ENCODE results near the gene PIERCE2. TPM values are rescaled to one million over a fixed set of nuclear protein-coding genes. Genes with fewer than 3 reads are reported as not detected.
"Not testable (repeated sequence)": the region's sequence is repeated elsewhere in the genome, so short reads cannot be mapped to it uniquely, and the experiment has no call there.

The PIERCE2 gene
- 1 to 10 TPM; 3.1 to 4.2 (median 3.3) TPM for polyA plus RNA-seq (ENCODE audit: insufficient read depth in 1 of 5, insufficient read length in 5 of 5, low replicate concordance in 1 of 5)
- long read RNA-seq, donor 1, transcript C15orf65-201 (2 exons, 729 nt): major isoform, 9 of 9 reads
- long read RNA-seq, donor 1, partial matches to known transcripts: 0 of 9 reads
- long read RNA-seq, donor 1, other reads (novel, unspliced or antisense): 0 of 9 reads
- long read RNA-seq, donor 2, partial matches to known transcripts: 0 of 3 reads
- long read RNA-seq, donor 2, other reads (novel, unspliced or antisense): 0 of 3 reads
- long read RNA-seq, donor 3, transcript C15orf65-201 (2 exons, 729 nt): major isoform, 7 of 25 reads
- long read RNA-seq, donor 3, partial matches to known transcripts: 18 of 25 reads
- long read RNA-seq, donor 3, other reads (novel, unspliced or antisense): 0 of 25 reads
- long read RNA-seq, donor 4, partial matches to known transcripts: 21 of 23 reads
- long read RNA-seq, donor 4, other reads (novel, unspliced or antisense): 0 of 23 reads
- long read RNA-seq, donor 5, partial matches to known transcripts: 0 of 3 reads
- long read RNA-seq, donor 5, other reads (novel, unspliced or antisense): 0 of 3 reads
- long read RNA-seq, donor 6, partial matches to known transcripts: 0 of 3 reads
- long read RNA-seq, donor 6, other reads (novel, unspliced or antisense): 0 of 3 reads
- long read RNA-seq, donor 7, partial matches to known transcripts: 0 of 2 reads
- long read RNA-seq, donor 7, other reads (novel, unspliced or antisense): 0 of 2 reads
- long read RNA-seq, donor 8, partial matches to known transcripts: 0 of 1 reads
- long read RNA-seq, donor 8, other reads (novel, unspliced or antisense): 0 of 1 reads

- peak; percentile 92 to 93 for DNase-seq
Measured at GRCh38 chr15:55408012-55408928, at the start of gene PIERCE2, which contains the start of gene CCPG1. PIERCE2 (plus strand) TSS chr15:55408495; CDS start chr15:55408769, 274 bp downstream. CCPG1 (minus strand) TSS chr15:55408359; CDS start chr15:55389424, 18,935 bp downstream.

- no peak for DNase-seq
Measured at GRCh38 chr15:55360256-55360655, 48.0 kb upstream of the PIERCE2 start.

- no peak for DNase-seq
Measured at GRCh38 chr15:55361048-55361447, 47.2 kb upstream of the PIERCE2 start.

GRCh38 chr15:55362641-55363040, 45.7 kb upstream of the PIERCE2 start:
- no peak for DNase-seq

GRCh38 chr15:55366981-55367380, 41.3 kb upstream of the PIERCE2 start:
- no peak for DNase-seq

- DNase-seq: no peak
Measured at GRCh38 chr15:55372701-55373440, 35.4 kb upstream of the PIERCE2 start.

- no peak for DNase-seq
Measured at GRCh38 chr15:55379095-55379494, 29.2 kb upstream of the PIERCE2 start.

- no peak for DNase-seq
Measured at GRCh38 chr15:55381595-55381994, 26.7 kb upstream of the PIERCE2 start.

- no peak for DNase-seq
Measured at GRCh38 chr15:55383687-55384086, 24.6 kb upstream of the PIERCE2 start.

GRCh38 chr15:55387027-55387426, 21.3 kb upstream of the PIERCE2 start:
- no peak for DNase-seq

- no peak for DNase-seq
Measured at GRCh38 chr15:55389264-55389607, 19.1 kb upstream of the PIERCE2 start.

- no peak for DNase-seq
Measured at GRCh38 chr15:55394694-55395093, 13.6 kb upstream of the PIERCE2 start.

GRCh38 chr15:55398243-55398642, 10.1 kb upstream of the PIERCE2 start:
- DNase-seq: no peak

- DNase-seq: not testable (repeated sequence)
Measured at GRCh38 chr15:55400050-55400449, 8.2 kb upstream of the PIERCE2 start.

- no peak for DNase-seq
Measured at GRCh38 chr15:55401786-55402246, 6.5 kb upstream of the PIERCE2 start.

- no peak for DNase-seq
Measured at GRCh38 chr15:55402707-55403106, 5.6 kb upstream of the PIERCE2 start.

- no peak for DNase-seq
Measured at GRCh38 chr15:55403531-55403930, 4.8 kb upstream of the PIERCE2 start.

- peak; percentile 0 to 13 for DNase-seq
Measured at GRCh38 chr15:55407498-55408011, 740 bp upstream of the PIERCE2 start.

GRCh38 chr15:55408976-55409375, 681 bp downstream of the PIERCE2 start:
- DNase-seq: not testable (repeated sequence)

GRCh38 chr15:55417678-55418077, 9.4 kb downstream of the PIERCE2 start:
- DNase-seq: not testable (repeated sequence)

All from right lung (tissue), 10 donors.